Retinal pigment epithelial cell (primary cell): ENCODE results near the gene ZNF236.

Source experiments
- DNase-seq: peaks from one replicate; pipeline ENCODE4 v3.0.0-alpha.2; 2010; ENCODE audit warnings: low read depth
- H3K4me3 ChIP-seq: 2 replicates; pipeline ENCODE4 v1.5.1; 2011; ENCODE audit warnings: mild to moderate bottlenecking, low read length, control low read depth, moderate library complexity
- TF ChIP-seq, protein P1 (sequence below): conservative IDR thresholded peaks from 2 replicates; pipeline ENCODE4 v1.5.1; 2011; ENCODE audit warnings: low read depth, low read length, control low read depth, inconsistent platforms

ZNF236 gene

DNA sequence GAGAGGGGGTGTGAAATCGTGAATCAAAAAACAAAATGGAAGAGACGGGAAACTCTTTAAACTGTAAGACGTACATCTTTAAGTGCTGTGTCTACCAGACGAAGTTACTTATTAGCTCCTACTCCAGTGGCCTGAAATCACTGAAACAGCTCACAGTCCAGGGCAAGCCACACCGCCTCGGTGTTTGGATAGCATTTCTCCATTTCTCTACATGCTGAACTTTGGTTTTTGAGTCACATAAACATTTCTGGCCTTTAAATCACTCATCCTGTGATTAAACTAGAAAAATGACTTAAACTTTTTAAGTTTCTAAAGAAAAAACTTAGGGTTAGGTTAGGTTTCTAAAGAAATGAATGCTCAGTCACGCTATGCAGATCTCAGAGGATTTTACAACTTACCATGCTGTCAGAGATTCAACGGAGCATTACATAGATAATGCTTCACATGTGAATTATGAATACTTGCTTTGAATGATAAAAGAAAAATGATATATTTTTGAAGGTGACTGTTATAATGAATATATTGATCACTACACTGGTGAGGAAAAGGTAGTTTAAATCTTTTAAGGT, 171.8 kb downstream of the ZNF236 start:
- TF ChIP-seq, protein P1, sequence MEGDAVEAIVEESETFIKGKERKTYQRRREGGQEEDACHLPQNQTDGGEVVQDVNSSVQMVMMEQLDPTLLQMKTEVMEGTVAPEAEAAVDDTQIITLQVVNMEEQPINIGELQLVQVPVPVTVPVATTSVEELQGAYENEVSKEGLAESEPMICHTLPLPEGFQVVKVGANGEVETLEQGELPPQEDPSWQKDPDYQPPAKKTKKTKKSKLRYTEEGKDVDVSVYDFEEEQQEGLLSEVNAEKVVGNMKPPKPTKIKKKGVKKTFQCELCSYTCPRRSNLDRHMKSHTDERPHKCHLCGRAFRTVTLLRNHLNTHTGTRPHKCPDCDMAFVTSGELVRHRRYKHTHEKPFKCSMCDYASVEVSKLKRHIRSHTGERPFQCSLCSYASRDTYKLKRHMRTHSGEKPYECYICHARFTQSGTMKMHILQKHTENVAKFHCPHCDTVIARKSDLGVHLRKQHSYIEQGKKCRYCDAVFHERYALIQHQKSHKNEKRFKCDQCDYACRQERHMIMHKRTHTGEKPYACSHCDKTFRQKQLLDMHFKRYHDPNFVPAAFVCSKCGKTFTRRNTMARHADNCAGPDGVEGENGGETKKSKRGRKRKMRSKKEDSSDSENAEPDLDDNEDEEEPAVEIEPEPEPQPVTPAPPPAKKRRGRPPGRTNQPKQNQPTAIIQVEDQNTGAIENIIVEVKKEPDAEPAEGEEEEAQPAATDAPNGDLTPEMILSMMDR: no peak
- H3K4me3 ChIP-seq: no peak overlapping the region
- no peak for DNase-seq

DNA sequence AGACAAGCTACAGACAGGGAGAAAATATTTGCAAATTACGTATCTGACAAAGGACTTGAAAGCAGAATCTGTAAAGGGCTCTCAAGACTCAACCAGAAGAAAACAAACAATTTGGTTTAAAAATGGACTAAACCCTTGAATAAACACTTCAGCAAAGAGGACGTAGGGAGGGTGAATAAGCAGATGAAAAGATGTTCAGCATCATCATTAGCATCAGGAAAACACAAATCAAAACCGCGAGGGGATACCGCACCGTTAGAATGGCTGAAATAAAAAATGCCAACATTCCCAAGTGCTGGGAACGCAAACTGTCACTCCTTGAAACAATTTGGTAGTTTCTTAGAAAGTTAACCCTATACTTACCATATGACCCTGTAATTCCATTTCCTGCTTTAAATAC, 173.5 kb downstream of the ZNF236 start:
- DNase-seq: no peak
- TF ChIP-seq, protein P1: no peak
- H3K4me3 ChIP-seq: no peak overlapping the region

DNA sequence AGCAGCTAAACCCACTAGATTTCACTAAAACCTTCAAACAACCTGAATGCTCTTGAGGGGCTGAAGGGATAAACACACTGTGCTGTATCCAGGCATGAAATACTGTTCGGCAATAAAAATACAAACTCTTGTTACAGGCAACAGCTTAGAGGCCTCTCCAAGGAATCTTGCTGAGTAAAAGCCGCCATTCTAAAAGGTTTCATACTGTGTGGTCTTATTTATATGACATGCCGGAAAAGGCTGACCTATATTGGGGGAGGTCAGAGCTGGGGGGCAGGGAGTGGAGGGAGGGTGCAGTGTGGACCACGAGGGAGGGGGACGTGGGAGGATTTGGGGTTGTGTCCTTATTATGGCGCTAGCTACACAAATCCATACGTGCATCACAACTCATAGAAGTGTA, 174.1 kb downstream of the ZNF236 start:
- TF ChIP-seq, protein P1: no peak
- H3K4me3 ChIP-seq: no peak overlapping the region
- DNase-seq: no peak

DNA sequence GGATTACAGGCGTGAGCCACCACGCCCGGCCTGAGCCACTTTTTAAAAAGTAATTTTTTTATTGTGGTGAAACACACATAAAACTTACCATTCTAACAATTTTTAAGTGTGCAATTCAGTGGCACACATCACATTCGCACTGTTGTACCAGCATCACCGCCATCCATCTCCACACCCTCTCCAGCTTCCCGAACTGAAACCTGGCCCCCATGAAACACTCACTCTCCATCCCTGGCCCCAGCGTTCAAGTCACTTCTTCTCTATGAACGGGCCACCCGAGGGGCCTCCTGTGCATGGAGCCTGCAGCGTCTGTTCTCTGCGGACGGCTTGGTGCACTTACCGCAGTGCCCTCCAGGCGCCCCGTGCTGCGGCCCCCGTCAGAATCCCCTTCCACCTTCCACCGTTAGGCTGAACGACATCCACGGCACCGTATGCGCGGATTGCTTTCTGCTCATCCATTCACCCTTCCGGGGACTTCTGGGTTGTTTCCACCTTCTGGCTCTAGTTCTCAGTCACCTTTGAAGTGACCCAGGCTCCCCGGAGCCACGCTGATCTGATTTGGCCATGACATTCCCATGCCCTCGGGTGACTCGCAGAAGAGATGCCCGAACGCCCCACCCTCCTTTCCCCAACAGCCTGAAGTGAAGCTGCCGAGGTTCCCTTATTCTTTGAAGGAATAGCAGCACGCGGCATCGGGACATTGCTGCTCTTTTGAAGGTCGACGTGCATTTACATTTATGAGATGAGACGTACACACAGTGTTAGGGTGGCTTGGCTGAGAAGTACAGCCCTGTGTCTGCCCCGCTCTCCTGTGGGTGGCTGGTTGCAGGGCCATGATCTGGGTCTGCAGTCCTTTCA, 175.8 kb downstream of the ZNF236 start:
- DNase-seq: no peak
- TF ChIP-seq, protein P1: no peak
- H3K4me3 ChIP-seq: no peak overlapping the region

DNA sequence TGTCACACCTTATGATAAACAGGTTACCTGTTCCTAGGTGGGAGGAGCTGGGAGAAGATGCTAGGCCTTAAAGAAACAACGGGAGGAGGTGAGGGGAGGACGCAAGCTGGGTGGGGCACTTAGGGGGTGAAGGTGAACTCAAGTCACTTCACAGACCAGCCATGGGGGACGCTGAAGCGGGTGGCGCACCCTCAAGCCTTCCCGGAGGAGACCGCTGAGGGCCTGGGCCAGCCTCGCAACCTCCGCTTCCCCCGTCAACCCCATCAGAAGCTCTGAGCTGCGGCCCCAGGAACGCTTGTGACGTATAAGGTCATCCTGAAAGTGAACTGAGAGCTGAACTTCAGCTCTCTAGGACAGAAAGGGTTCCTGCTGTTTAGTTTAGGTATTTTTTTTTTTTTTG, 176.7 kb downstream of the ZNF236 start:
- DNase-seq: no peak
- TF ChIP-seq, protein P1: no peak

DNA sequence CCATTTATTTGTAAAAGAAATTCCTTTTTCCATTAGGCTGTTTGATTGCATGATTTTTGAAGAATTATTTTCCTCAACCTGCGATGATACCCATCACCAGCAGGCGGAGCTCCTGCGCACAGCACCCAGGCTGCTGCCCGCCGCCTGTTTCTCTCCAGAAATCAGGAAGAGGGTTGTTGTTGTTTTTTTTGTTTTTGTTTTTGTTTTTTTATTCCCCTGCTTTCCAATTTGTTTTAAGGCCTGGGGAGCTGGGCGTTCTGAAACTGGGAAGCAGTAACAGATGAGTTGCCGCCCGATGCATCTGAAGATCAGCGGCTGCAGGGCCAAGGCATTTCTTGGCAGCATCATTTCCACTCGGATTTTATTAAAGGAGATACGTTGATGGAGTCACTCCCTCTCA, 178.2 kb downstream of the ZNF236 start:
- H3K4me3 ChIP-seq: no peak overlapping the region
- no peak for DNase-seq
- TF ChIP-seq, protein P1: peak; percentile 99

More for the DNA sequence above, 176.7 kb downstream of the ZNF236 start:
- H3K4me3 ChIP-seq: no peak overlapping the region

DNA sequence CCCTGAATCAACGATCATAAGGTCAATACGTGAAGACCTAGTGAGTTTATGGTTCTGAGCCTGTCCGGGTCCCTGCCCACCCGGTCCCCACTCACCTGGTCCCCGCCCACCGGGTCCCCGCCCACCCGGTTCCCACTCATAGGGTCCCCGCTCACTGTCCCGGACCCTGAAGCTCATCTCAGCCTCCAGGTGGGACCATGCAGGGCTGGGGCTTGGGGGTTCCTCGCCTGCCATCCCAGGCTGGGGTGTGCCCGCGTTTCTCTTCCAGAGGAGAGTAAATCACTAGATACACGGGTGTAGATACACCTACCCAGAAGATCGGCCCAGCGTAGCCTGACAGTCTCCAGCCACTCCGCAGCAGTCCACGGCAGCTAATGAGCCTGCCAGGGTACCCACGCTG, 178.7 kb downstream of the ZNF236 start:
- no peak overlapping the region for H3K4me3 ChIP-seq
- no peak for DNase-seq
- TF ChIP-seq, protein P1: no peak
